Ammon's horn (tissue), 1 donor: ENCODE measurements around the gene SPATA32.

Experiments
- DNase-seq: peaks from one replicate; pipeline ENCODE4 v3.0.0-alpha.2; 2016; ENCODE audit warnings: low spot score

Gene SPATA32

GRCh38 chr17:45293413-45294211 lies 31.7 kb upstream of the SPATA32 start:
- DNase-seq: peak; percentile 88

- no peak for DNase-seq
These were observed 31.0 kb upstream of the SPATA32 start for GRCh38 chr17:45292696-45293412.

- peak; percentile 77 for DNase-seq
These were observed 29.4 kb upstream of the SPATA32 start for GRCh38 chr17:45291171-45291805.

- no peak for DNase-seq
These were observed 28.4 kb upstream of the SPATA32 start for GRCh38 chr17:45290269-45290765.

GRCh38 chr17:45289301-45290268 lies 27.7 kb upstream of the SPATA32 start:
- no peak for DNase-seq

GRCh38 chr17:45288825-45289224 lies 26.9 kb upstream of the SPATA32 start:
- peak; percentile 56 for DNase-seq

GRCh38 chr17:45287526-45288500 lies 25.9 kb upstream of the SPATA32 start:
- no peak for DNase-seq

GRCh38 chr17:45286286-45286685 lies 24.4 kb upstream of the SPATA32 start:
- DNase-seq: no peak

- no peak for DNase-seq
These were observed 22.6 kb upstream of the SPATA32 start for GRCh38 chr17:45284176-45285140.

GRCh38 chr17:45283711-45284110 lies 21.8 kb upstream of the SPATA32 start:
- DNase-seq: no peak

GRCh38 chr17:45282683-45283644 lies 21.1 kb upstream of the SPATA32 start:
- no peak for DNase-seq

- no peak for DNase-seq
These were observed 18.0 kb upstream of the SPATA32 start for GRCh38 chr17:45279898-45280297.

GRCh38 chr17:45277992-45278391 lies 16.1 kb upstream of the SPATA32 start:
- DNase-seq: no peak

GRCh38 chr17:45277216-45277849 lies 15.4 kb upstream of the SPATA32 start:
- DNase-seq: peak; percentile 95

GRCh38 chr17:45276031-45276430 lies 14.1 kb upstream of the SPATA32 start:
- DNase-seq: no peak

- no peak for DNase-seq
These were observed 12.1 kb upstream of the SPATA32 start for GRCh38 chr17:45274033-45274432.

- no peak for DNase-seq
These were observed 11.7 kb upstream of the SPATA32 start for GRCh38 chr17:45273551-45273957.
